Panc1 (cell line): ENCODE data around the gene GOPC. TPM values are rescaled to one million over a fixed set of nuclear protein-coding genes. Genes with fewer than 3 reads are reported as not detected.

Experiments used
- ATAC-seq: fragments of 200-7000 bp; cut with Tn5 transposase; 2 replicates; pipeline ENCODE4 v1.9.1; 2020; ENCODE audit warnings: mild to moderate bottlenecking, moderate library complexity
- BruUV-seq: library from RNA; stranded (reverse); fragments of 400-500 nt; replicated peaks from 2 replicates; lab custom pipeline; 2021; lab: Mats Ljungman, UMichigan
- CTCF ChIA-PET: fragments of 300-600 bp; sonication (Branson Sonifier 250); formaldehyde crosslinking; loops from one replicate; lab custom pipeline; 2022; ENCODE audit warnings: antibody characterized with exemption; lab: Charles Lee
- POLR2A ChIA-PET: fragments of 300-600 bp; sonication (Branson Sonifier 250); formaldehyde crosslinking; loops from one replicate; lab custom pipeline; 2022; ENCODE audit warnings: antibody characterized with exemption; lab: Charles Lee
- DNase-seq: peaks from one replicate; pipeline ENCODE4 v3.0.0-alpha.2; 2010; ENCODE audit warnings: low read depth, low spot score
- H3K27ac ChIP-seq: 2 replicates; pipeline ENCODE4 v1.5.1; 2011; ENCODE audit warnings: mild to moderate bottlenecking, low read length, inconsistent platforms
- H3K27me3 ChIP-seq: fragments of 200-500 bp; sonication (Bioruptor generic); 2 replicates; pipeline ENCODE4 v1.6.0; 2014; ENCODE audit warnings: low read length, inconsistent platforms; ENCODE audit not compliant: control insufficient read depth, insufficient read depth
- H3K36me3 ChIP-seq: fragments of 200-500 bp; sonication (Bioruptor generic); 2 replicates; pipeline ENCODE4 v1.5.1; 2014; ENCODE audit warnings: inconsistent platforms, mild to moderate bottlenecking, low read length, moderate library complexity; ENCODE audit not compliant: control insufficient read depth, insufficient read depth
- H3K4me1 ChIP-seq: 2 replicates; pipeline ENCODE4 v1.5.1; 2011; ENCODE audit warnings: inconsistent platforms, mild to moderate bottlenecking, low read length, moderate library complexity; ENCODE audit not compliant: control insufficient read depth, insufficient read depth
- H3K4me3 ChIP-seq, 2 experiments: 2 replicates each; pipeline ENCODE4 v1.5.1; 2011 to 2012; ENCODE audit warnings: low read depth in 2 of 2, low read length in 2 of 2, mild to moderate bottlenecking in 2 of 2, inconsistent platforms in 1 of 2, moderate library complexity in 1 of 2
- H3K9me3 ChIP-seq: fragments of 200-500 bp; sonication (Bioruptor generic); 2 replicates; pipeline ENCODE4 v1.5.1; 2014; ENCODE audit warnings: low read depth, mild to moderate bottlenecking, inconsistent platforms, low read length, moderate library complexity; ENCODE audit not compliant: control insufficient read depth, insufficient read depth
- CTCF ChIP-seq: fragments of 450-650 bp; IDR thresholded peaks from 2 replicates; pipeline ENCODE4 v1.5.1; 2017; ENCODE audit warnings: mild to moderate bottlenecking
- POLR2AphosphoS5 ChIP-seq: IDR thresholded peaks from 2 replicates; pipeline ENCODE4 v1.6.1; 2012; ENCODE audit warnings: mild to moderate bottlenecking, low read depth, low read length, moderate library complexity
- REST ChIP-seq, 2 experiments: IDR thresholded peaks; 2 replicates each; pipeline ENCODE4 v1.6.1; 2011 to 2012; ENCODE audit warnings: low read depth in 2 of 2, control low read depth in 1 of 2, low read length in 1 of 2, mild to moderate bottlenecking in 1 of 2, moderate library complexity in 1 of 2; ENCODE audit not compliant: insufficient read depth in 1 of 2
- SIN3A ChIP-seq: IDR thresholded peaks from 2 replicates; pipeline ENCODE4 v1.6.1; 2012; ENCODE audit warnings: low read depth, mild to moderate bottlenecking, low read length, moderate library complexity, borderline replicate concordance; ENCODE audit not compliant: insufficient read depth
- TCF7L2 ChIP-seq: IDR thresholded peaks from 2 replicates; pipeline ENCODE4 v1.6.1; 2011; ENCODE audit warnings: mild to moderate bottlenecking, low read depth, low read length, inconsistent platforms
- in situ Hi-C: cut with HindIII; loops from 2 replicates; pipeline ENCODE4 v1.10.0; 2016; ENCODE audit warnings: low sequenced_read_pairs, low pct_unique_long_range_greater_than_20kb
- intact Hi-C: fragments of 100-400 bp; cut with micrococcal nuclease; formaldehyde crosslinking; loops from one replicate; pipeline ENCODE4 v1.10.0; 2022; ENCODE audit not compliant: unreplicated experiment
- total RNA-seq: library from RNA; stranded (reverse); gene quantifications from one replicate; pipeline ENCODE4 v1.2.1, GENCODE V29; 2021; ENCODE audit not compliant: unreplicated experiment

Gene GOPC
- total RNA-seq, 1 experiment from 2014 or later, result 32.2 TPM

- Histone ChIP-seq H3K9me3 (no peaks in the 10 kb centered on the region), H3K27ac (no peak overlapping the region), H3K36me3 (no peaks in the 10 kb centered on the region), H3K4me1 (no peaks in the 10 kb centered on the region), H3K27me3 (no peaks in the 10 kb centered on the region), H3K4me3 (no peak overlapping the region; a peak in 1 of 4 replicates)
- ChIA-PET CTCF (no interaction called here), POLR2A (no interaction called here)
- ATAC-seq, result no peak
- in situ Hi-C loops (no loop called here), intact Hi-C loops (no loop called here)
- no TSS peak for BruUV-seq
- DNase-seq, result no peak
- TF ChIP-seq REST (IDR thresholded peaks at IDR 0.05; ENCODE audit: insufficient read depth in 1 of 2, low read depth in 2 of 2, low read length in 1 of 2) (no peak), CTCF (no peak), TCF7L2 (no peak), POLR2AphosphoS5 (no peak), SIN3A (no peak)
These were observed 15.1 kb upstream of the GOPC start for GRCh38 chr6:117617210-117618035.

GRCh38 chr6:117616391-117617209 is 14.3 kb upstream of the GOPC start:
- in situ Hi-C loops, result no loop called here
- H3K4me1 ChIP-seq, result no peaks in the 10 kb centered on the region
- BruUV-seq, result no TSS peak
- no peaks in the 10 kb centered on the region for H3K36me3 ChIP-seq
- CTCF ChIA-PET, result no interaction called here
- TF ChIP-seq POLR2AphosphoS5, result no peak
- TF ChIP-seq TCF7L2, result no peak
- no peak for TF ChIP-seq CTCF
- no peak for TF ChIP-seq REST (IDR thresholded peaks at IDR 0.05; ENCODE audit: insufficient read depth in 1 of 2, low read depth in 2 of 2, low read length in 1 of 2)
- no peak for TF ChIP-seq SIN3A
- H3K9me3 ChIP-seq, result no peaks in the 10 kb centered on the region
- ATAC-seq, result no peak
- H3K4me3 ChIP-seq, result no peak overlapping the region
- H3K27me3 ChIP-seq, result no peaks in the 10 kb centered on the region
- intact Hi-C loops, result no loop called here
- DNase-seq, result no peak
- POLR2A ChIA-PET, result no interaction called here
- H3K27ac ChIP-seq, result no peak overlapping the region
